Measurements from ENCODE around the gene RTTN. TPM values are rescaled to one million over a fixed set of nuclear protein-coding genes. Genes with fewer than 3 reads are reported as not detected.

The RTTN gene
- total and polyA plus RNA-seq, 2 donors (not counting 3 experiments of a cell fraction or from before 2014, with no cell fraction given), result 3.1 to 17.4 TPM

- ChIA-PET POLR2A (no interaction called here), CTCF (no interaction called here)
- Histone ChIP-seq H3K9ac (replicated peaks; ENCODE audit: extremely low read depth, insufficient read depth, low read length) (no peak overlapping the region), H3K4me2 (ENCODE audit: insufficient read depth, low read length) (no peak overlapping the region), H3K9me1 (replicated peaks; ENCODE audit: control insufficient read depth, extremely low read depth, insufficient read depth, low read length) (no peaks in the 10 kb centered on the region), H3K4me1 (ENCODE audit: control insufficient read depth, extremely low read depth, insufficient read depth, low read length) (no peaks in the 10 kb centered on the region), H3K27me3 (ENCODE audit: control insufficient read depth in 2 of 2, insufficient read depth in 2 of 2, low read length in 2 of 2) (no peaks in the 10 kb centered on the region), H4K20me1 (replicated peaks; ENCODE audit: control insufficient read depth, extremely low read depth, insufficient read depth, low read length) (no peaks in the 10 kb centered on the region), H3K27ac (ENCODE audit: insufficient read depth, low read depth, low read length) (no peak overlapping the region), H3K79me2 (ENCODE audit: control insufficient read depth, insufficient read depth, low read length) (no peaks in the 10 kb centered on the region), H3K9me3 (replicated peaks; ENCODE audit: control insufficient read depth, insufficient read depth, low read length) (no peaks in the 10 kb centered on the region), H2AFZ (ENCODE audit: low read depth, low read length) (no peak overlapping the region), H3K4me3 (replicated peaks in 1 of 3; ENCODE audit: insufficient read depth in 1 of 3, low read depth in 1 of 3, low read length in 3 of 3) (no peak overlapping the region), H3K36me3 (ENCODE audit: control insufficient read depth in 2 of 2, extremely low read depth in 1 of 2, insufficient read depth in 2 of 2, low read length in 2 of 2) (no peaks in the 10 kb centered on the region)
- dilution Hi-C loops (cut with MboI; ENCODE audit: extremely low pct_ligation_motif_present, low sequenced_read_pairs), result no loop called here
- TF ChIP-seq POLR2AphosphoS5 (IDR thresholded peaks at IDR 0.05; ENCODE audit: insufficient read depth, low read depth, low read length), result no peak
- no peak for TF ChIP-seq POLR2A (IDR thresholded peaks at IDR 0.05; ENCODE audit: low read depth, low read length)
- TF ChIP-seq MYC (IDR thresholded peaks at IDR 0.05; ENCODE audit: low read depth, low read length), result no peak
- no peak for TF ChIP-seq MAX (IDR thresholded peaks at IDR 0.05; ENCODE audit: insufficient read depth, insufficient read length)
- TF ChIP-seq GATA2 (IDR thresholded peaks at IDR 0.05; ENCODE audit: insufficient read depth, insufficient read length, low read depth, low read length), result no peak
- TF ChIP-seq FOS (IDR thresholded peaks at IDR 0.05; ENCODE audit: borderline replicate concordance, insufficient read depth, low read length), result no peak
- TF ChIP-seq JUN (IDR thresholded peaks at IDR 0.05; ENCODE audit: borderline replicate concordance, insufficient read depth, insufficient read length, low read depth), result no peak
- TF ChIP-seq CTCF (IDR thresholded peaks at IDR 0.05; ENCODE audit: extremely low read depth in 1 of 2, insufficient read depth in 1 of 2, low read depth in 1 of 2, low read length in 2 of 2), result no peak
- TF ChIP-seq EZH2 (IDR thresholded peaks at IDR 0.05; ENCODE audit: borderline replicate concordance, low read depth, low read length, severe bottlenecking), result no peak
- intact Hi-C loops (cut with micrococcal nuclease), result no loop called here
- DNase-seq (ENCODE audit: low read depth, low spot score) (no peak), FAIRE-seq (no peak)
- no TSS peak for BruUV-seq (replicated peaks)
Measured at GRCh38 chr18:70124139-70124538, 81.3 kb downstream of the RTTN start.
